SJCRH30 (cell line): ENCODE results near the gene LRRC75A. TPM values are rescaled to one million over a fixed set of nuclear protein-coding genes. Genes with fewer than 3 reads are reported as not detected.
"Not testable (repeated sequence)": the region's sequence is repeated elsewhere in the genome, so short reads cannot be mapped to it uniquely, and the experiment has no call there.

ENCODE experiments used
- DNase-seq, 2 experiments: peaks; one replicate each; pipeline ENCODE4 v3.0.0-alpha.2; 2015 to 2020
- H3K27ac ChIP-seq: fragments of 250-450 bp; sonication (Bioruptor Pico); 2 replicates; pipeline ENCODE4 v1.5.1; 2020; ENCODE audit warnings: mild to moderate bottlenecking, moderate library complexity
- H3K27me3 ChIP-seq: fragments of 250-450 bp; sonication (Bioruptor Pico); 2 replicates; pipeline ENCODE4 v1.5.1; 2020; ENCODE audit warnings: mild to moderate bottlenecking, moderate library complexity
- H3K36me3 ChIP-seq: fragments of 250-450 bp; sonication (Bioruptor Pico); 2 replicates; pipeline ENCODE4 v1.5.1; 2020; ENCODE audit warnings: mild to moderate bottlenecking, moderate library complexity
- H3K4me1 ChIP-seq: fragments of 250-450 bp; sonication (Bioruptor Pico); 2 replicates; pipeline ENCODE4 v1.5.1; 2020; ENCODE audit warnings: mild to moderate bottlenecking, moderate library complexity
- H3K4me3 ChIP-seq: fragments of 250-450 bp; sonication (Bioruptor Pico); 2 replicates; pipeline ENCODE4 v1.5.1; 2020; ENCODE audit warnings: mild to moderate bottlenecking, moderate library complexity
- H3K9me3 ChIP-seq: fragments of 250-450 bp; sonication (Bioruptor Pico); replicated peaks from 2 replicates; pipeline ENCODE4 v1.5.1; 2020; ENCODE audit warnings: mild to moderate bottlenecking, moderate library complexity
- total RNA-seq: library from RNA; depleted of rRNA; stranded (reverse); fragments of >200 nt; shearing (Covaris generic); gene quantifications from 2 replicates; pipeline ENCODE4 v1.2.3, GENCODE V29; 2014

The LRRC75A gene
- total RNA-seq, 1 experiment from 2014 or later = 3.7 TPM

DNA sequence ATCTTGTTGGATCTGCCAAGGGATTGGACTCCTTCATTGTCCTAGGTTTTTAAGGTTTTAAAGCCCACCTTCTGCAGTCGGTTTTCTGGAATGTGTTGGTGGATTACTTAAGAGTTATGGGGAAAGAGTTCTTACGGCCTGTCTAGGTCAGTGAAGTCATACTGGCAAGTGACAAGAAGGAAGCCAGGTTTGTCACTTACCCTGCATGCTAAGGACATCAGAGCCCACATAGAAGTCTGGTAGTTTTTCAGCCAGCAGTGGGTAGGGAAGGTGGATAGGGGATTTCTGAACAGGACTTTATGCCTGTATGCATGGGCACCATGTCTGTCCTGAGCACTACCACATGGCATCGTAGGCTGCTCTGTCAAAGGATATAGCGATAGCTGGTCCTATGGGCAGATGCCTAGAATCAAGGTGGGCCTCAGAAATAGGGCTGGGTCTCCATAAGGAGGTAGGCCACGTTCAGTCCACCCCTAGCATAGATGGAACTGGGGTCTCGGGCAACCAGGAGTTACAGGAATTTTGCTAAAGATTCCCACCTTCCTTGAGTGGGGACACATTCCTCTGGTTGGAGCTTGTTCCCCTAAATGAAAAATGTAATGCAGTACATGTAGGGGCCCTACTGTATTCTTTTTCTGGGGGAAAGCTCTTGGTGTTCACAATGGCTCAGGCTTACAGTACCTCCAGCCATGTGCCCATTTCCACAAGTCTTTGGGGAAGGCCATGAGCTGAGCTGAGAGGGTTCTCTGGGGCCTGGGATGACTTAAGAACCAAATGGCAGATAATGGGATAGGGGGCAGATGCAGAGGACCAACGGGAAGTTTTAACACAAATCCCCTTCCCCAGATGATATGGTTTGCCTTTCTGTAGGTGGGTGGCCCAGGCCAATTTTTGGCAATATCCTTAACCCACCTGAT is 49.1 kb downstream of the LRRC75A start:
- peak overlapping the region; percentile 2; the same call in 1 of the 2 replicates for H3K27ac ChIP-seq
- DNase-seq = peak in 1 of 2 experiments; percentile 69
- H3K27me3 ChIP-seq = no peaks in the 10 kb centered on the region
- no peaks in the 10 kb centered on the region for H3K9me3 ChIP-seq
- H3K4me1 ChIP-seq = peaks cover 37% of the 10 kb centered on the region
- H3K36me3 ChIP-seq = peaks cover 85% of the 10 kb centered on the region
- H3K4me3 ChIP-seq = no peak overlapping the region

GRCh38 chr17:16442141-16442540 is 49.9 kb downstream of the LRRC75A start:
- Histone ChIP-seq H3K27ac (peak overlapping the region; percentile 2; the same call in 1 of the 2 replicates), H3K36me3 (peaks cover 78% of the 10 kb centered on the region), H3K4me1 (peaks cover 37% of the 10 kb centered on the region), H3K4me3 (no peak overlapping the region), H3K9me3 (no peaks in the 10 kb centered on the region), H3K27me3 (no peaks in the 10 kb centered on the region)
- peak in 1 of 2 experiments; percentile 63 for DNase-seq

DNA sequence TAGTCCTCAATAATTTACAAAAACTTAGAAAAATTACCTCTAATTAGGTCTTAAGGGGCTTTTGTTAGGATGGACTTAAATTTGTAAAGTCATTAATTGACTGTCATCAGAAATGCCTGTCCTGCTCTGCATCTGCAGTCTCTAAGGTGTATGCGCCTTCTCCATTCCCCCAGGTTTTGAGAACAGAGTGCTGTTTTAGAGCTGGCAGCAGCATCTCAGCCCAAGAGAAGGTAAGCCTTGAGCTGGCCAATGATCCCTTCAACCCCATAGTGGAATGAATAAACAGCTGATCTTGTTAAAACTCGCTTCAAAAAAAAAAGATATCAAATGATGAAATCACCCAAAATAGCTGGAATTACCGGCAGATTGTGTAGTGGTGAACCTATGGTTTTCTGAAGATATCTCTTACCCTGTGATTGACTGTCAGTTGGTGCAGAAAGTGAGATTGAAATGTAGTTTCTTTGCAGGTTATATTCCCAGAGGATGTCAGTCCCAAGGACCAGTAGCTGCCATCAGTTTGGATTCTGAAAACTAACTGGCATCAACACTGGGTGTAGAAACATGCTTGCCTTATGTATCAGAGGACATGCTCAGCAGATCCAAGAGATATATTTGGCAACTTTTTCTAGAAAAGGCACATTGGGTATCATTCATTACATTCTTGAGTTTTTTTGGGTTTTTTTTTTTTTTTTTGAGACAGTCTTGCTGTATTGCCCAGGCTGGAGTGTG is 50.9 kb downstream of the LRRC75A start:
- peaks cover 69% of the 10 kb centered on the region for H3K36me3 ChIP-seq

GRCh38 chr17:16440354-16440753 is 51.6 kb downstream of the LRRC75A start:
- Histone ChIP-seq H3K36me3 (peaks cover 62% of the 10 kb centered on the region), H3K4me1 (peaks cover 37% of the 10 kb centered on the region), H3K27ac (peak overlapping the region; percentile 89), H3K4me3 (peak overlapping the region; percentile 89)
- DNase-seq, H3K27me3 ChIP-seq, H3K9me3 ChIP-seq: not testable (repeated sequence)

More for the DNA sequence above, 50.9 kb downstream of the LRRC75A start:
- Histone ChIP-seq H3K9me3 (no peaks in the 10 kb centered on the region), H3K4me3 (peak overlapping the region; percentile 89), H3K27ac (no peak overlapping the region), H3K27me3 (no peaks in the 10 kb centered on the region), H3K4me1 (peaks cover 37% of the 10 kb centered on the region)
- no peak for DNase-seq

- Histone ChIP-seq H3K27me3 (no peaks in the 10 kb centered on the region), H3K9me3 (no peaks in the 10 kb centered on the region), H3K36me3 (peaks cover 57% of the 10 kb centered on the region), H3K4me1 (peaks cover 37% of the 10 kb centered on the region), H3K27ac (peak overlapping the region; percentile 89), H3K4me3 (peak overlapping the region; percentile 89)
- no peak for DNase-seq
Measured at GRCh38 chr17:16439811-16440351, 52.1 kb downstream of the LRRC75A start.

- Histone ChIP-seq H3K27me3 (no peaks in the 10 kb centered on the region), H3K9me3 (no peaks in the 10 kb centered on the region), H3K4me3 (peak overlapping the region; percentile 89), H3K4me1 (peaks cover 37% of the 10 kb centered on the region), H3K27ac (peak overlapping the region; percentile 89), H3K36me3 (peaks cover 53% of the 10 kb centered on the region)
- peak in 1 of 2 experiments; percentile 59 for DNase-seq
Measured at GRCh38 chr17:16439303-16439791, 52.6 kb downstream of the LRRC75A start.

- peak; percentile 100 for DNase-seq
- no peaks in the 10 kb centered on the region for H3K9me3 ChIP-seq
Measured at GRCh38 chr17:16438557-16439302, 53.3 kb downstream of the LRRC75A start.

DNA sequence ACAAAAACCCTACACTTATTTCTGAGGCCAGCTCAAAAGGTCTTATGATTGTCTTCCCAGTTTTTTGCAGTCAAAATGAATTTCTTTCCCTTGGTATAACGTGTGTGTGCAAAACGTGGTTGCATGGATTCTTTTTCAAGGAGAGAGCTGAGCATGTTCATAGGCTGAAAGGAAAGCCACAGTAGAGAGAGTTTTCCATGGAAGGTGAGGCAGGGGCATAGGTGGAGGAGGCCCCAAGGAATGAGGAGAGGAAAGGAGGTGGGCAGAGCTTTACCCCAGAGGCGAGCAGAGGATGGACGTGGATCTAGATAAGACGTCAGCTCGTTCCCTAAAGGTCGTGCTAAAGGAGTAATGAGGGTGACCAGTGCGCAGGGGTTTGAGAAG is 53.8 kb downstream of the LRRC75A start:
- no peaks in the 10 kb centered on the region for H3K27me3 ChIP-seq
- H3K27ac ChIP-seq = peak overlapping the region; percentile 89
- DNase-seq = no peak
- peaks cover 41% of the 10 kb centered on the region for H3K36me3 ChIP-seq
- no peaks in the 10 kb centered on the region for H3K9me3 ChIP-seq
- peak overlapping the region; percentile 89 for H3K4me3 ChIP-seq
- peaks cover 35% of the 10 kb centered on the region for H3K4me1 ChIP-seq

More at GRCh38 chr17:16438557-16439302, 53.3 kb downstream of the LRRC75A start:
- Histone ChIP-seq H3K27me3 (no peaks in the 10 kb centered on the region), H3K4me3 (peak overlapping the region; percentile 89), H3K27ac (peak overlapping the region; percentile 89), H3K4me1 (peaks cover 37% of the 10 kb centered on the region), H3K36me3 (peaks cover 47% of the 10 kb centered on the region)

DNA sequence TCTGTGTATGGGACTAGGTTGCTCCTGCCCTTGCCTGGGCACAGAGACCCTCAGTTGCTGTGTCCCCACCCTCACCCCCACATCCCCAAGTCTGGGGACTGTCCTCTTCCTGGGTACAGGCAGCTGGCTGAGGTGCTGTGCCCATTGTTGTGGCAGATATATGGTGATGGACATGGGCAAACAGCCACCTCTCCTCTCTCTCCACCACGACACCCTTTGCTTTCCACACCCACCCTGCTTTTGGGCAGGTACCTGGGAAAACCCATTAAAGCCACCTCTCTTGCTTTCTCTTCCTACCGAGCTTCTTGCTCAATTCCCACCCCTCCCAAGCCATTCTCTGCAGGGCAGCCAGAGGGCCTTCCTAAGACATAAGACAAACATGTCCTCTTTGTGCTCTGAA is 54.9 kb downstream of the LRRC75A start:
- H3K36me3 ChIP-seq = peaks cover 31% of the 10 kb centered on the region
- no peak for DNase-seq
- H3K9me3 ChIP-seq = no peaks in the 10 kb centered on the region
- H3K27me3 ChIP-seq = no peaks in the 10 kb centered on the region
- H3K27ac ChIP-seq = no peak overlapping the region
- no peak overlapping the region for H3K4me3 ChIP-seq
- peaks cover 24% of the 10 kb centered on the region for H3K4me1 ChIP-seq

DNA sequence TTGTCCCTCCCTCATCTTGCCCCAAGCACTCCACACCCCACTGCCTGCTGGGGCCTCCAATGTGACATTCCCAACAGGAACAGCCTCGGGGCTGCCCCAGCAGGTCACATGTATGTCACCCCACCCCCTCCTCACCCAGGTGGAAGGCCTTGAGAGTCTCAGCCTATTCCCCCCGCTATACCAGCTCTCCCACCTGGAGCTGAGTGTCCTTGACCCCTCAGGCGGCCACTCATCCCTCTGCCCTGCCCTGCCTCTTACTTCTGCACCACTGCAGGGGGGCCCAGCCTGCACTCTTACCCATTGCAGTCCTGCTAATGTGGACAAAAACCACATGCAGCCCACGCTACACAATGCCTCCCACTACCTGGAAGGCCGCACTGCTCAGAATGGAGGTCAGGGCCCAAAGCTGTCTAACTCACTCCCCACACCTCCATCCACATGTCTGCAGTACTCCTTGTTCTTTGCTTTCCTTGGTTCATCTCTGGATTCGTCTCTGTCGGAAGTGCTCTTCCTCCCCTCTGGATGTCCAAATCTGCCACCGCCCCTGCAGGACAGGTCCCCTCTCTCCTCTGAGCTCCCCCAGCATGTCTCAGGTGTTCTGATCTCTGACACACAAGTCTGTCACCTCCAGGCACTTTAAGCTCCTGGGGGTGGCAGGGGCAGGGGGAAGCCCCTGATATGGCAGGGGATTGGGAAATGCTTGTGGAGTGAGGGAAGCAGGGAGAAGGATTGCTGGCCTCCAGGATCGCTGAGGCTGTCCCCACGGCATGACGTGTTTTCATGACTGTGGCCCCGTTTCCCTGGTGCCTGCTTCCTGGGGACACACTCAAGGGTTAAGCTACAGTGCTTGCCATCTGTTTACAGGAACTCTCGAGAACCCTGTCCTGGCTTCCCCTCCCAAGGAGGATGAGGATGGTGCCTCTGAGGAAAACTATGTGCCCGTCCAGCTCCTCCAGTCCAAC is 55.8 kb downstream of the LRRC75A start:
- H3K4me3 ChIP-seq = no peak overlapping the region
- H3K36me3 ChIP-seq = peaks cover 22% of the 10 kb centered on the region
- no peaks in the 10 kb centered on the region for H3K27me3 ChIP-seq
- peaks cover 17% of the 10 kb centered on the region for H3K4me1 ChIP-seq
- H3K9me3 ChIP-seq = no peaks in the 10 kb centered on the region
- DNase-seq = no peak
- H3K27ac ChIP-seq = no peak overlapping the region

DNA sequence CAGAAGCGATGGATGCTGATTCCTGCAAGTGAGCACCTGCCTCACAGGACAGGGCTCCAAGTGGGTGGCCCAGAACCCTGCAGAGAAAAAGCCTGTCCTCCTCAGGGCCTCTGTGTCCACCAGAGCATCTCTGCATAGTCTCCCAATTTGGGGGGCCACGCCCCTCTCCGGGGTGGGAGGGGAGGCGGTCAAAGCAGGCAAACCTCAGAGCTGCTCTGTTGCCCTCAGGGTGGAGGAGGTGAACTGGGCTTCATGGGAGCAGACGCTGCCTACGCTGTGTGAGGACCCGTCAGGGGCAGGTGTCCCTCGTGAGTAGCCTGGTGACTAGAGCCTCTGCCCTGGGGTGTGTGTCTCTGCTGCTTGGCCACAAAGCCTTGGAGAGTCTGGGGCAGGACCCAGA is 57.3 kb downstream of the LRRC75A start:
- H3K36me3 ChIP-seq = peaks cover 6% of the 10 kb centered on the region
- no peaks in the 10 kb centered on the region for H3K27me3 ChIP-seq
- H3K27ac ChIP-seq = no peak overlapping the region
- H3K4me3 ChIP-seq = no peak overlapping the region
- no peak for DNase-seq
- H3K9me3 ChIP-seq = no peaks in the 10 kb centered on the region
- H3K4me1 ChIP-seq = peaks cover 4% of the 10 kb centered on the region

DNA sequence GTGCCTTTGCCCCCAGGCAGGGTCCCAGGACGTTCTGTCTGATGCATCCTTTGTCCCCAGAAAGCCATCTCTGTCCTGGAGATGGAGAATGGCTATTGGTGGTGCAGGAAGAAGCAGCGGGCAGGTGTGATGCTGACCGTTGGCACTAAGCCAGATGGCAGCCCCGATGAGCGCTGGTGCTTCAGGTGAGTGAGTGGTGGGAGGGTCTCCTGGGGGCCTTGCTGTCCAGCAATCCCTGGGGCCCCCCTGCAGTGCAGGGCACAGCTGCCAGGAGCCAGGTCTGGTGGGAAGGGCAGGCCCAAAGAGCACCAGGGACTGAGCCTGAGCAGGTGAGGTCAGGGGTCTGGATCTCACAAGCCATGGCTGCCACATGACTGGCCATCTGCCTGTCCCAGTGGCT is 58.5 kb downstream of the LRRC75A start:
- Histone ChIP-seq H3K36me3 (no peaks in the 10 kb centered on the region), H3K4me3 (no peak overlapping the region), H3K9me3 (no peaks in the 10 kb centered on the region), H3K27ac (no peak overlapping the region), H3K4me1 (peaks cover 4% of the 10 kb centered on the region), H3K27me3 (no peaks in the 10 kb centered on the region)
- DNase-seq = no peak

DNA sequence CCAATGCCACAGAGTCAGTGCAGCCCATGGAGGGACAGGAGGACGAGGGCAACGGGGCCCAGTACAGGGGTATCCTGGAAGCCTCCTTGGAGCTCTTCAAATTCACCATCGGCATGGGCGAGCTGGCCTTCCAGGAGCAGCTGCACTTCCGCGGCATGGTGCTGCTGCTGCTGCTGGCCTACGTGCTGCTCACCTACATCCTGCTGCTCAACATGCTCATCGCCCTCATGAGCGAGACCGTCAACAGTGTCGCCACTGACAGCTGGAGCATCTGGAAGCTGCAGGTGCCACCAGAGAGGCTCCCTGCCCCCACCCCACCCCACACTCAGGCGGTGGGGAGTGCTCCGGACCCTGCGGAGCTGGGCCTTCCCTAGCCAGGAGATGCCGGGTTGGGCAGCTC is 60.0 kb downstream of the LRRC75A start:
- Histone ChIP-seq H3K4me1 (peaks cover 4% of the 10 kb centered on the region; the same call in 1 of the 2 replicates), H3K4me3 (no peak overlapping the region), H3K9me3 (no peaks in the 10 kb centered on the region), H3K36me3 (no peaks in the 10 kb centered on the region), H3K27ac (no peak overlapping the region), H3K27me3 (no peaks in the 10 kb centered on the region)
- DNase-seq = peak in 1 of 2 experiments; percentile 7
